K562 (cell line): ENCODE measurements around the gene ADGRB3. TPM values are rescaled to one million over a fixed set of nuclear protein-coding genes. Genes with fewer than 3 reads are reported as not detected.

Source experiments
- ATAC-seq: fragments of 200-7000 bp; cut with Tn5 transposase; 3 replicates; pipeline ENCODE4 v1.9.1; 2020; ENCODE audit warnings: moderate library complexity
- BruUV-seq: library from RNA; stranded (reverse); fragments of 400-500 nt; replicated peaks from 2 replicates; lab custom pipeline; 2021; lab: Mats Ljungman, UMichigan
- CTCF ChIA-PET: fragments of 300-600 bp; formaldehyde crosslinking; extraction: SDS; loops from one replicate; lab custom pipeline; 2021; ENCODE audit warnings: low intra/inter-chr PET ratio; lab: Yijun Ruan, JAX
- POLR2A ChIA-PET: fragments of 300-600, 350-650 bp; sonication (Branson Sonifier 250); formaldehyde crosslinking; extraction: SDS; loops from one replicate; lab custom pipeline; 2021; ENCODE audit warnings: antibody characterized with exemption, inconsistent platforms; lab: Yijun Ruan, JAX
- DNase-seq, 4 experiments: peaks; one replicate each; pipeline versions ENCODE4 v3.0.0 to v3.0.0-alpha.2; 2011 to 2018; ENCODE audit warnings: low spot score in 3 of 4, mixed read lengths in 3 of 4; ENCODE audit errors: extremely low read depth in 1 of 4
- FAIRE-seq: peaks from 2 replicates; lab custom pipeline; 2011; peaks lifted over from hg19 to GRCh38; lab: Jason Lieb, UNC
- H2AFZ ChIP-seq: 2 replicates; pipeline ENCODE4 v1.6.0; 2011; ENCODE audit warnings: low read depth, low read length, control low read depth, inconsistent platforms
- H3K27ac ChIP-seq: fragments of 200-600 bp; 3 replicates; pipeline ENCODE4 v1.8.0; 2011; ENCODE audit warnings: low read depth, mild to moderate bottlenecking, control low read depth, inconsistent platforms, low read length, moderate library complexity, mixed read lengths; ENCODE audit errors: extremely low read depth
- H3K27me3 ChIP-seq, 2 experiments: fragments of 300-600 bp in 1 of 2; 2 replicates in 1 of 2; 3 replicates in 1 of 2; pipeline versions ENCODE4 v1.6.0 to v1.8.0; 2011; ENCODE audit warnings: inconsistent platforms in 2 of 2, low read length in 2 of 2, mild to moderate bottlenecking in 1 of 2, mixed read lengths in 1 of 2, moderate library complexity in 1 of 2; ENCODE audit not compliant: control insufficient read depth in 2 of 2, insufficient read depth in 2 of 2
- H3K36me3 ChIP-seq: fragments of 300-600 bp; 3 replicates; pipeline ENCODE4 v1.8.0; 2011; ENCODE audit warnings: mild to moderate bottlenecking, low read length, inconsistent platforms; ENCODE audit not compliant: control insufficient read depth, insufficient read depth
- H3K4me1 ChIP-seq, 2 experiments: fragments of 200-600 bp in 1 of 2; replicated peaks in 1 of 2; 2 replicates in 1 of 2; 3 replicates in 1 of 2; pipeline versions ENCODE4 v1.5.1 to v1.8.0; 2011; ENCODE audit warnings: inconsistent platforms in 2 of 2, low read length in 2 of 2, mild to moderate bottlenecking in 1 of 2, mixed read lengths in 1 of 2, moderate library complexity in 1 of 2; ENCODE audit not compliant: control insufficient read depth in 2 of 2, insufficient read depth in 2 of 2
- H3K4me2 ChIP-seq: 2 replicates; pipeline ENCODE4 v1.6.1; 2011; ENCODE audit warnings: low read length, control low read depth, inconsistent platforms, mixed read lengths; ENCODE audit not compliant: insufficient read depth
- H3K4me3 ChIP-seq: fragments of 200-600 bp; sonication (generic), shearing (Covaris generic); 2 replicates; pipeline ENCODE4 v1.5.1; 2016; ENCODE audit warnings: control low read depth, inconsistent platforms
- H3K79me2 ChIP-seq: fragments of 200-600 bp; 3 replicates; pipeline ENCODE4 v1.8.0; 2011; ENCODE audit warnings: low read length, inconsistent platforms; ENCODE audit not compliant: control insufficient read depth, insufficient read depth
- H3K9ac ChIP-seq, 2 experiments: 2 replicates each; pipeline versions ENCODE4 v1.6.0 to v1.6.1; 2011; ENCODE audit warnings: low read depth in 2 of 2, low read length in 2 of 2, control low read depth in 1 of 2, inconsistent platforms in 1 of 2, mild to moderate bottlenecking in 1 of 2, mixed read lengths in 1 of 2; ENCODE audit not compliant: insufficient read depth in 1 of 2
- H3K9me1 ChIP-seq: one replicate; pipeline ENCODE4 v1.6.0; 2011; ENCODE audit warnings: inconsistent platforms, mild to moderate bottlenecking, low read length, moderate library complexity; ENCODE audit not compliant: control insufficient read depth, insufficient read depth
- H3K9me3 ChIP-seq: replicated peaks from 2 replicates; pipeline ENCODE4 v1.5.1; 2011; ENCODE audit warnings: low read depth, low read length, inconsistent platforms; ENCODE audit not compliant: control insufficient read depth, insufficient read depth
- H4K20me1 ChIP-seq: replicated peaks from 2 replicates; pipeline ENCODE4 v1.6.1; 2011; ENCODE audit warnings: low read length, inconsistent platforms, mixed read lengths; ENCODE audit not compliant: control insufficient read depth, insufficient read depth
- C11orf30 ChIP-seq: fragments of 450-650 bp; IDR thresholded peaks from 2 replicates; pipeline ENCODE4 v1.6.1; 2016; ENCODE audit warnings: low read depth, mild to moderate bottlenecking
- GATA2 ChIP-seq: sonication (generic); formaldehyde crosslinking; IDR thresholded peaks from 2 replicates; pipeline ENCODE4 v1.4.0; 2020; ENCODE audit warnings: mild to moderate bottlenecking, missing genetic modification reagents
- HDGF ChIP-seq: fragments of 450-650 bp; IDR thresholded peaks from 2 replicates; pipeline ENCODE4 v1.6.1; 2016
- MAFG ChIP-seq: fragments of 450-650 bp; conservative IDR thresholded peaks from 2 replicates; pipeline ENCODE4 v1.6.1; 2016; ENCODE audit warnings: missing genetic modification characterization, missing compliant biosample characterization
- MED1 ChIP-seq: sonication (generic); formaldehyde crosslinking; IDR thresholded peaks from 2 replicates; pipeline ENCODE4 v1.8.1; 2023; ENCODE audit warnings: missing genetic modification reagents, borderline replicate concordance
- POLR3A ChIP-seq: IDR thresholded peaks from 2 replicates; pipeline ENCODE4 v1.6.1; 2011; ENCODE audit warnings: borderline replicate concordance, mild to moderate bottlenecking, moderate library complexity; ENCODE audit not compliant: insufficient read length, insufficient read depth; ENCODE audit errors: extremely low read depth
- ZKSCAN3 ChIP-seq: fragments of 250-450 bp; sonication (Bioruptor Pico); IDR thresholded peaks from 2 replicates; pipeline ENCODE4 v1.4.0; 2020
- ZNF224 ChIP-seq: sonication (generic); formaldehyde crosslinking; IDR thresholded peaks from 2 replicates; pipeline ENCODE4 v1.8.0; 2022; ENCODE audit warnings: mild to moderate bottlenecking, missing genetic modification reagents
- ZNF583 ChIP-seq: fragments of 250-450 bp; sonication (Bioruptor Pico); IDR thresholded peaks from 2 replicates; pipeline ENCODE4 v1.4.0; 2020
- WGBS: fragments of 100-300 bp; shearing (Covaris generic); methylation state at CpG from one replicate; pipeline ENCODE4 v1.1.6; 2016; ENCODE audit warnings: low coverage, mixed read lengths; ENCODE audit not compliant: insufficient coverage; ENCODE audit errors: missing lambda C conversion rate; 5-methylcytosine and 5-hydroxymethylcytosine counted together
- in situ Hi-C: fragments of 300-500 bp; cut with MboI; formaldehyde crosslinking; loops from 4 replicates; pipeline ENCODE4 v1.15.0; 2018; ENCODE audit warnings: inconsistent platforms, mixed read lengths
- intact Hi-C: fragments of 100-400 bp; cut with micrococcal nuclease; formaldehyde crosslinking; loops from 2 replicates; pipeline ENCODE4 v1.14.2; 2022
- polyA plus RNA-seq, 8 experiments: library from polyadenylated mRNA; depleted of rRNA in 4 of 8; stranded (reverse) in 5 of 8; unstranded in 3 of 8; fragments of >200 nt; fragmentation: Nextera tagmentation in 2 of 8; fragmentation: Illumina TruSeq in 1 of 8; extraction: Ambion mirVana in 2 of 8; extraction: Trizol in 1 of 8; gene quantifications; 2 replicates each; pipeline versions ENCODE4 v1.2.1 to v1.2.3, GENCODE V29; 2011 to 2014; ENCODE audit warnings: inconsistent platforms in 1 of 8, missing spikeins in 1 of 8
- total RNA-seq, 7 experiments: library from RNA; depleted of rRNA in 6 of 7; stranded (reverse); fragments of >200 nt in 6 of 7; fragmentation: Illumina TruSeq in 2 of 7; extraction: Trizol in 2 of 7; gene quantifications; 2 replicates each; pipeline versions ENCODE4 v1.2.1 to v1.2.3, GENCODE V29; 2011 to 2021; ENCODE audit warnings: low replicate concordance in 1 of 7
- TF ChIP-seq, protein P1 (sequence below): sonication (generic); formaldehyde crosslinking; IDR thresholded peaks from 2 replicates; pipeline ENCODE4 v1.8.0; 2022; ENCODE audit warnings: mild to moderate bottlenecking, missing genetic modification reagents
- TF ChIP-seq, protein P2 (sequence below): fragments of 450-650 bp; formaldehyde crosslinking; IDR thresholded peaks from 2 replicates; pipeline ENCODE4 v1.4.0; 2020; ENCODE audit warnings: mild to moderate bottlenecking, moderate library complexity
- TF ChIP-seq, protein P3 (sequence below): fragments of 250-450 bp; sonication (Bioruptor Pico); IDR thresholded peaks from 2 replicates; pipeline ENCODE4 v1.5.1; 2021; ENCODE audit warnings: mild to moderate bottlenecking

ADGRB3 gene
- total and polyA plus RNA-seq, 9 of the 15 experiments (the other 6 are each of a cell fraction or from before 2014, with no cell fraction given), result 0.90 to 7.8 (median 2.4) TPM

DNA sequence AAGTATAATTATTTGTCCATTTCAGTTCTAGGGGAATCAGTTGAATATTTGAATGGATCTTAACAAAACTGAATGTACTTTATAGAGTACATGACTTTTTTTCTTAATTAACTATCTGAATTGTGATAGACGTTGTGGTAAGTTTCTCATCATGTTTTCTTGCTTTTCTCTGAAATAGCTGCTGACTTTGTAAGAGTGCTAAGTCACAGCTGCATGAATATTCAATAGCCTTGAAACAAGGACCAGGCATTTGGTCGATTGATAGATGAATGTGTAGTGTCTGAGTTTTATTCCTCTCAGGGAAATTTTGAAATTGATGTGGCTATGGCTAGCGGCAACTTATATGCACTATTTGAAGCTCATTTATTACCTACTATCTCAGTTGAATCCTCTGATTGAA, 56.0 kb downstream of the ADGRB3 start (continued):
- TF ChIP-seq MED1 (CRISPR knock-in tag) (no peak), C11orf30 (peak; percentile 63), GATA2 (CRISPR knock-in tag) (no peak), ZNF224 (CRISPR knock-in tag) (no peak), ZNF583 (no peak), MAFG (tag) (0 out of 2 replicates have a peak, but pooled peaks have one; percentile 15)
- TF ChIP-seq, protein P1, sequence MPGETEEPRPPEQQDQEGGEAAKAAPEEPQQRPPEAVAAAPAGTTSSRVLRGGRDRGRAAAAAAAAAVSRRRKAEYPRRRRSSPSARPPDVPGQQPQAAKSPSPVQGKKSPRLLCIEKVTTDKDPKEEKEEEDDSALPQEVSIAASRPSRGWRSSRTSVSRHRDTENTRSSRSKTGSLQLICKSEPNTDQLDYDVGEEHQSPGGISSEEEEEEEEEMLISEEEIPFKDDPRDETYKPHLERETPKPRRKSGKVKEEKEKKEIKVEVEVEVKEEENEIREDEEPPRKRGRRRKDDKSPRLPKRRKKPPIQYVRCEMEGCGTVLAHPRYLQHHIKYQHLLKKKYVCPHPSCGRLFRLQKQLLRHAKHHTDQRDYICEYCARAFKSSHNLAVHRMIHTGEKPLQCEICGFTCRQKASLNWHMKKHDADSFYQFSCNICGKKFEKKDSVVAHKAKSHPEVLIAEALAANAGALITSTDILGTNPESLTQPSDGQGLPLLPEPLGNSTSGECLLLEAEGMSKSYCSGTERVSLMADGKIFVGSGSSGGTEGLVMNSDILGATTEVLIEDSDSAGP (CRISPR knock-in tag), result no peak

DNA sequence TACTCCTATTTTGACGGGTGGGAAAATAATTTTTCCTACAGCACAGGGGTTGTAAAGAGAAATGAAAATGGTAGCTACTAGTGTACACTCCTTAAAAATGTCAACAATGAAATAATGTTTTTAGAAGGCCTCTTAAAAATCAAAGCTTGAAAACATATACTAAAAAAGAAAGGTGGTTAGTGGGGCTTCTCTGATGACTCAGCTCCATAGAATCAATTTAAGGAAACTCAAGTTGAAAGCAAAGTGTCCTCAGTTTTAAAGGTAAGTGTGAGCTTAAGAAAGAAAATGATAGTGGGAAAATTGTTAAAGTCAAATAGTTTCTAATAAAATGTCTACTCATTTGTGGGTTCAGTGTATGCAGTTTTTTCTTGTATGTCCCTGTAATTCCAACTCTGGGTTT, 58.2 kb downstream of the ADGRB3 start:
- no TSS peak for BruUV-seq
- no peaks in the 10 kb centered on the region for H3K9me1 ChIP-seq
- H4K20me1 ChIP-seq, result no peaks in the 10 kb centered on the region
- no peaks in the 10 kb centered on the region for H3K9me3 ChIP-seq
- 33% methylated on average over 1 of the region's 1 CpG for WGBS
- no peak overlapping the region for H3K4me3 ChIP-seq
- intact Hi-C loops, result loop anchor here (5.0 kb wide), 1 partner anchor 49 kb away; no protein-coding TSS in a partner anchor
- DNase-seq (no peak), ATAC-seq (no peak), FAIRE-seq (no peak)
- H3K79me2 ChIP-seq, result peaks cover 14% of the 10 kb centered on the region
- H2AFZ ChIP-seq, result peak overlapping the region; percentile 41
- H3K4me2 ChIP-seq, result no peak overlapping the region
- POLR2A ChIA-PET, result interaction anchor here (1.1 kb wide), 1 partner anchor 8 kb away, joined by 3 read pairs; no protein-coding TSS in a partner anchor
- peak overlapping the region; percentile 57; the same call in 2 of the 3 replicates for H3K27ac ChIP-seq
- H3K36me3 ChIP-seq, result no peaks in the 10 kb centered on the region
- peak overlapping the region in 1 of 2 experiments; percentile 9; a peak in 1 of 4 replicates for H3K9ac ChIP-seq
- no peaks in the 10 kb centered on the region for H3K27me3 ChIP-seq
- H3K4me1 ChIP-seq, result peaks cover 0 to 45% of the 10 kb centered on the region in 2 experiments; a peak in 3 of 5 replicates
- CTCF ChIA-PET, result no interaction called here
- in situ Hi-C loops, result no loop called here
- TF ChIP-seq, protein P2, sequence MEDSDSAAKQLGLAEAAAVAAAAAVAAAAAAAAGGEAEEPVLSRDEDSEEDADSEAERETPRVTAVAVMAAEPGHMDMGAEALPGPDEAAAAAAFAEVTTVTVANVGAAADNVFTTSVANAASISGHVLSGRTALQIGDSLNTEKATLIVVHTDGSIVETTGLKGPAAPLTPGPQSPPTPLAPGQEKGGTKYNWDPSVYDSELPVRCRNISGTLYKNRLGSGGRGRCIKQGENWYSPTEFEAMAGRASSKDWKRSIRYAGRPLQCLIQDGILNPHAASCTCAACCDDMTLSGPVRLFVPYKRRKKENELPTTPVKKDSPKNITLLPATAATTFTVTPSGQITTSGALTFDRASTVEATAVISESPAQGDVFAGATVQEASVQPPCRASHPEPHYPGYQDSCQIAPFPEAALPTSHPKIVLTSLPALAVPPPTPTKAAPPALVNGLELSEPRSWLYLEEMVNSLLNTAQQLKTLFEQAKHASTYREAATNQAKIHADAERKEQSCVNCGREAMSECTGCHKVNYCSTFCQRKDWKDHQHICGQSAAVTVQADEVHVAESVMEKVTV (CRISPR knock-in tag), result no peak
- no peak for TF ChIP-seq ZKSCAN3
- TF ChIP-seq POLR3A, result no peak
- TF ChIP-seq HDGF, result no peak
- TF ChIP-seq, protein P3, sequence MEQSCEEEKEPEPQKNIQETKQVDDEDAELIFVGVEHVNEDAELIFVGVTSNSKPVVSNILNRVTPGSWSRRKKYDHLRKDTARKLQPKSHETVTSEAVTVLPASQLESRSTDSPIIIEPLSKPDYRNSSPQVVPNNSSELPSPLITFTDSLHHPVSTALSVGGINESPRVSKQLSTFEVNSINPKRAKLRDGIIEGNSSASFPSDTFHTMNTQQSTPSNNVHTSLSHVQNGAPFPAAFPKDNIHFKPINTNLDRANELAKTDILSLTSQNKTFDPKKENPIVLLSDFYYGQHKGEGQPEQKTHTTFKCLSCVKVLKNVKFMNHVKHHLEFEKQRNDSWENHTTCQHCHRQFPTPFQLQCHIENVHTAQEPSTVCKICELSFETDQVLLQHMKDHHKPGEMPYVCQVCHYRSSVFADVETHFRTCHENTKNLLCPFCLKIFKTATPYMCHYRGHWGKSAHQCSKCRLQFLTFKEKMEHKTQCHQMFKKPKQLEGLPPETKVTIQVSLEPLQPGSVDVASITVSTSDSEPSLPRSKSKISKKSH, result no peak
